IPS-20b (cell line): Measurements from ENCODE around the gene HEXD.
"Not testable (repeated sequence)": the region's sequence is repeated elsewhere in the genome, so short reads cannot be mapped to it uniquely, and the experiment has no call there.

Source experiments
- H3K27ac ChIP-seq: one replicate; pipeline ENCODE4 v1.5.1; 2013; ENCODE audit warnings: low read length
- H3K27me3 ChIP-seq: 2 replicates; pipeline ENCODE4 v1.6.1; 2013; ENCODE audit warnings: mild to moderate bottlenecking, low read length, inconsistent platforms; ENCODE audit not compliant: insufficient read depth
- H3K36me3 ChIP-seq: 2 replicates; pipeline ENCODE4 v1.6.1; 2013; ENCODE audit warnings: low read depth, mild to moderate bottlenecking, inconsistent platforms, low read length, moderate library complexity; ENCODE audit not compliant: insufficient read depth
- H3K4me1 ChIP-seq: 2 replicates; pipeline ENCODE4 v1.6.1; 2013; ENCODE audit warnings: mild to moderate bottlenecking, control low read depth, inconsistent platforms, low read length, moderate library complexity; ENCODE audit not compliant: insufficient read depth
- H3K4me3 ChIP-seq: 2 replicates; pipeline ENCODE4 v1.5.1; 2013; ENCODE audit warnings: mild to moderate bottlenecking, low read length, inconsistent platforms
- H3K9ac ChIP-seq: 2 replicates; pipeline ENCODE4 v1.6.1; 2013; ENCODE audit warnings: low read depth, mild to moderate bottlenecking, inconsistent platforms, low read length, moderate library complexity
- H3K9me3 ChIP-seq: 2 replicates; pipeline ENCODE4 v1.6.1; 2013; ENCODE audit warnings: mild to moderate bottlenecking, low read depth, low read length, inconsistent platforms; ENCODE audit not compliant: insufficient read depth

The HEXD gene

GRCh38 chr17:82403662-82404660 lies 14.2 kb upstream of the HEXD start:
- Histone ChIP-seq H3K27ac (no peak overlapping the region), H3K4me3 (no peak overlapping the region), H3K9me3 (no peaks in the 10 kb centered on the region), H3K4me1 (no peaks in the 10 kb centered on the region), H3K27me3 (no peaks in the 10 kb centered on the region), H3K9ac (no peak overlapping the region), H3K36me3 (no peaks in the 10 kb centered on the region; the same call in 1 of the 2 replicates)

- Histone ChIP-seq H3K9me3 (no peaks in the 10 kb centered on the region), H3K9ac (no peak overlapping the region), H3K4me1 (no peaks in the 10 kb centered on the region), H3K27me3 (no peaks in the 10 kb centered on the region), H3K4me3 (no peak overlapping the region), H3K27ac (no peak overlapping the region), H3K36me3 (no peaks in the 10 kb centered on the region; the same call in 1 of the 2 replicates)
Observed at GRCh38 chr17:82405051-82405450, 13.1 kb upstream of the HEXD start.

GRCh38 chr17:82406131-82406671 lies 11.9 kb upstream of the HEXD start:
- Histone ChIP-seq H3K9me3 (no peaks in the 10 kb centered on the region), H3K4me1 (no peaks in the 10 kb centered on the region), H3K27ac (no peak overlapping the region), H3K27me3 (no peaks in the 10 kb centered on the region), H3K4me3 (no peak overlapping the region), H3K36me3 (no peaks in the 10 kb centered on the region; the same call in 1 of the 2 replicates), H3K9ac (no peak overlapping the region)

GRCh38 chr17:82407255-82407654 lies 10.9 kb upstream of the HEXD start:
- H3K27me3 ChIP-seq = no peaks in the 10 kb centered on the region
- H3K9ac ChIP-seq = no peak overlapping the region
- no peaks in the 10 kb centered on the region; the same call in 1 of the 2 replicates for H3K36me3 ChIP-seq
- no peaks in the 10 kb centered on the region for H3K9me3 ChIP-seq
- H3K4me3 ChIP-seq = no peak overlapping the region
- no peaks in the 10 kb centered on the region for H3K4me1 ChIP-seq
- no peak overlapping the region for H3K27ac ChIP-seq

- H3K36me3 ChIP-seq = no peaks in the 10 kb centered on the region; the same call in 1 of the 2 replicates
- no peak overlapping the region for H3K4me3 ChIP-seq
- H3K9me3 ChIP-seq = no peaks in the 10 kb centered on the region
- no peaks in the 10 kb centered on the region for H3K4me1 ChIP-seq
- no peak overlapping the region for H3K9ac ChIP-seq
- H3K27ac ChIP-seq = no peak overlapping the region
- no peaks in the 10 kb centered on the region for H3K27me3 ChIP-seq
Observed at GRCh38 chr17:82408288-82408937, 9.7 kb upstream of the HEXD start.

- Histone ChIP-seq H3K27me3 (no peaks in the 10 kb centered on the region), H3K27ac (no peak overlapping the region), H3K36me3 (no peaks in the 10 kb centered on the region; the same call in 1 of the 2 replicates), H3K9ac (no peak overlapping the region), H3K4me3 (no peak overlapping the region), H3K9me3 (no peaks in the 10 kb centered on the region), H3K4me1 (no peaks in the 10 kb centered on the region)
Observed at GRCh38 chr17:82408938-82409318, 9.2 kb upstream of the HEXD start.

- no peaks in the 10 kb centered on the region for H3K9me3 ChIP-seq
- no peak overlapping the region for H3K9ac ChIP-seq
- H3K36me3 ChIP-seq = no peaks in the 10 kb centered on the region
- H3K27ac ChIP-seq = no peak overlapping the region
- no peaks in the 10 kb centered on the region for H3K27me3 ChIP-seq
- H3K4me1 ChIP-seq = no peaks in the 10 kb centered on the region
- H3K4me3 ChIP-seq = no peak overlapping the region
Observed at GRCh38 chr17:82410014-82410716, 8.0 kb upstream of the HEXD start.

GRCh38 chr17:82411396-82412053 lies 6.6 kb upstream of the HEXD start:
- no peak overlapping the region for H3K9ac ChIP-seq
- H3K4me1 ChIP-seq = no peaks in the 10 kb centered on the region
- no peaks in the 10 kb centered on the region for H3K27me3 ChIP-seq
- no peaks in the 10 kb centered on the region for H3K9me3 ChIP-seq
- H3K4me3 ChIP-seq = no peak overlapping the region
- no peaks in the 10 kb centered on the region for H3K36me3 ChIP-seq
- H3K27ac ChIP-seq = no peak overlapping the region

GRCh38 chr17:82412081-82412480 lies 6.1 kb upstream of the HEXD start:
- H3K36me3 ChIP-seq, H3K27me3 ChIP-seq, H3K9me3 ChIP-seq, H3K4me1 ChIP-seq, H3K4me3 ChIP-seq, H3K9ac ChIP-seq, H3K27ac ChIP-seq: not testable (repeated sequence)

- H3K9me3 ChIP-seq = no peaks in the 10 kb centered on the region
- no peaks in the 10 kb centered on the region for H3K4me1 ChIP-seq
- H3K27me3 ChIP-seq = no peaks in the 10 kb centered on the region
- no peak overlapping the region for H3K27ac ChIP-seq
- H3K36me3 ChIP-seq = no peaks in the 10 kb centered on the region
- H3K4me3 ChIP-seq = no peak overlapping the region
- no peak overlapping the region for H3K9ac ChIP-seq
Observed at GRCh38 chr17:82412535-82413520, 5.3 kb upstream of the HEXD start.
